ENCODE data around the gene HES3.
"Not testable (repeated sequence)": the region's sequence is repeated elsewhere in the genome, so short reads cannot be mapped to it uniquely, and the experiment has no call there.

The HES3 gene

GRCh38 chr1:6218375-6219164 is 25.4 kb upstream of the HES3 start:
- no peaks in the 10 kb centered on the region for H3K79me2 ChIP-seq (ENCODE audit: insufficient read depth, low read length)
- H3K4me1 ChIP-seq (ENCODE audit: insufficient read depth, low read length, severe bottlenecking), result no peaks in the 10 kb centered on the region
- no peak overlapping the region for H3K4me2 ChIP-seq (ENCODE audit: low read length)
- H4K20me1 ChIP-seq (ENCODE audit: insufficient read depth, low read length), result no peaks in the 10 kb centered on the region
- TF ChIP-seq EZH2 (IDR thresholded peaks at IDR 0.05; ENCODE audit: borderline replicate concordance, low read length), result no peak
- TF ChIP-seq CTCF (IDR thresholded peaks at IDR 0.05; ENCODE audit: low read length), result no peak
- no peak overlapping the region for H2AFZ ChIP-seq (ENCODE audit: low read length)
- no peaks in the 10 kb centered on the region for H3K9me2 ChIP-seq (ENCODE audit: low read depth, low read length)
- H3K9ac ChIP-seq (ENCODE audit: low read length), result no peak overlapping the region
- no peaks in the 10 kb centered on the region; the same call in 1 of the 2 replicates for H3K27me3 ChIP-seq (ENCODE audit: insufficient read depth, low read length)
- no peak overlapping the region for H3K27ac ChIP-seq (ENCODE audit: low read depth, low read length, poor library complexity, severe bottlenecking)
- no peak overlapping the region for H3K4me3 ChIP-seq (ENCODE audit: low read depth, low read length, poor library complexity, severe bottlenecking)
- H3K9me3 ChIP-seq (ENCODE audit: low read length), result no peaks in the 10 kb centered on the region
- H3F3A ChIP-seq (ENCODE audit: insufficient read depth, low read length), result no peaks in the 10 kb centered on the region
- peaks cover 28% of the 10 kb centered on the region for H3K36me3 ChIP-seq (ENCODE audit: insufficient read depth, low read length)

GRCh38 chr1:6219641-6220040 is 24.3 kb upstream of the HES3 start:
- H3K4me3 ChIP-seq (ENCODE audit: low read depth, low read length, poor library complexity, severe bottlenecking); H3F3A ChIP-seq (ENCODE audit: insufficient read depth, low read length); H3K9me2 ChIP-seq (ENCODE audit: low read depth, low read length); H3K27me3 ChIP-seq (ENCODE audit: insufficient read depth, low read length); H3K27ac ChIP-seq (ENCODE audit: low read depth, low read length, poor library complexity, severe bottlenecking); H3K4me1 ChIP-seq (ENCODE audit: insufficient read depth, low read length, severe bottlenecking); H3K9me3 ChIP-seq (ENCODE audit: low read length); H3K79me2 ChIP-seq (ENCODE audit: insufficient read depth, low read length); H3K9ac ChIP-seq (ENCODE audit: low read length); H4K20me1 ChIP-seq (ENCODE audit: insufficient read depth, low read length); H3K4me2 ChIP-seq (ENCODE audit: low read length); H2AFZ ChIP-seq (ENCODE audit: low read length): not testable (repeated sequence)
- peaks cover 39% of the 10 kb centered on the region for H3K36me3 ChIP-seq (ENCODE audit: insufficient read depth, low read length)

GRCh38 chr1:6220236-6220635 is 23.7 kb upstream of the HES3 start:
- H2AFZ ChIP-seq (ENCODE audit: low read length), result no peak overlapping the region
- H3K9me2 ChIP-seq (ENCODE audit: low read depth, low read length), result no peaks in the 10 kb centered on the region
- no peaks in the 10 kb centered on the region; the same call in 1 of the 2 replicates for H3K27me3 ChIP-seq (ENCODE audit: insufficient read depth, low read length)
- no peak overlapping the region for H3K4me2 ChIP-seq (ENCODE audit: low read length)
- no peaks in the 10 kb centered on the region for H3F3A ChIP-seq (ENCODE audit: insufficient read depth, low read length)
- no peaks in the 10 kb centered on the region for H3K9me3 ChIP-seq (ENCODE audit: low read length)
- peaks cover 45% of the 10 kb centered on the region for H3K36me3 ChIP-seq (ENCODE audit: insufficient read depth, low read length)
- H3K27ac ChIP-seq (ENCODE audit: low read depth, low read length, poor library complexity, severe bottlenecking), result no peak overlapping the region
- H3K79me2 ChIP-seq (ENCODE audit: insufficient read depth, low read length), result no peaks in the 10 kb centered on the region
- H3K4me1 ChIP-seq (ENCODE audit: insufficient read depth, low read length, severe bottlenecking), result no peaks in the 10 kb centered on the region
- no peak overlapping the region for H3K9ac ChIP-seq (ENCODE audit: low read length)
- no peaks in the 10 kb centered on the region for H4K20me1 ChIP-seq (ENCODE audit: insufficient read depth, low read length)
- TF ChIP-seq CTCF (IDR thresholded peaks at IDR 0.05; ENCODE audit: low read length) (no peak), EZH2 (IDR thresholded peaks at IDR 0.05; ENCODE audit: borderline replicate concordance, low read length) (no peak)
- H3K4me3 ChIP-seq (ENCODE audit: low read depth, low read length, poor library complexity, severe bottlenecking), result no peak overlapping the region
